Neural crest cell (in vitro differentiated cells): ENCODE results near the gene TYMP. TPM values are rescaled to one million over a fixed set of nuclear protein-coding genes. Genes with fewer than 3 reads are reported as not detected.
A peak's percentile ranks its signal among the peaks of the same experiment; 100 is the strongest.

Source experiments
- DNase-seq: peaks from one replicate; pipeline ENCODE4 v3.0.0; 2021; ENCODE audit warnings: low read depth, mixed read lengths, low spot score
- H3K27ac Mint-ChIP-seq: one replicate; pipeline ENCODE4 v1.8.0; 2021; ENCODE audit warnings: mild to moderate bottlenecking, mixed read lengths; ENCODE audit not compliant: unreplicated experiment
- H3K27me3 Mint-ChIP-seq: 2 replicates; pipeline ENCODE4 v1.8.0; 2021; ENCODE audit warnings: low read depth, mild to moderate bottlenecking, mixed read lengths
- H3K36me3 Mint-ChIP-seq: 2 replicates; pipeline ENCODE4 v1.8.0; 2021; ENCODE audit warnings: low read depth, mild to moderate bottlenecking, mixed read lengths
- H3K4me1 Mint-ChIP-seq: 2 replicates; pipeline ENCODE4 v1.8.0; 2021; ENCODE audit warnings: mixed read lengths
- H3K4me3 Mint-ChIP-seq: one replicate; pipeline ENCODE4 v1.8.0; 2021; ENCODE audit warnings: mild to moderate bottlenecking, mixed read lengths
- H3K9me3 Mint-ChIP-seq: 2 replicates; pipeline ENCODE4 v1.8.0; 2021; ENCODE audit warnings: mixed read lengths
- CTCF ChIP-seq: fragments of 200-600 bp; sonication (generic); conservative IDR thresholded peaks from 2 replicates; pipeline ENCODE4 v1.5.0; 2021; ENCODE audit warnings: antibody characterized with exemption, mild to moderate bottlenecking
- total RNA-seq: library from RNA; stranded (reverse); gene quantifications from 2 replicates; pipeline ENCODE4 v1.2.1, GENCODE V29; 2021

The TYMP gene
- total RNA-seq, 1 donor from 2014 or later: 0.86 TPM

GRCh38 chr22:50513175-50513574 lies 16.6 kb downstream of the TYMP start:
- H3K36me3 Mint-ChIP-seq: no peaks in the 10 kb centered on the region
- peaks cover 16% of the 10 kb centered on the region for H3K4me1 Mint-ChIP-seq
- H3K9me3 Mint-ChIP-seq: no peaks in the 10 kb centered on the region
- no peak for DNase-seq
- no peaks in the 10 kb centered on the region for H3K27me3 Mint-ChIP-seq
- TF ChIP-seq CTCF: no peak
- no peak overlapping the region for H3K27ac Mint-ChIP-seq
- H3K4me3 Mint-ChIP-seq: no peak overlapping the region

- Mint-ChIP-seq H3K36me3 (no peaks in the 10 kb centered on the region), H3K9me3 (no peaks in the 10 kb centered on the region), H3K4me1 (peaks cover 16% of the 10 kb centered on the region), H3K4me3 (peak overlapping the region; percentile 87), H3K27ac (peak overlapping the region; percentile 93), H3K27me3 (no peaks in the 10 kb centered on the region)
- no peak for TF ChIP-seq CTCF
- no peak for DNase-seq
Observed at GRCh38 chr22:50508897-50509296, 20.9 kb downstream of the TYMP start.

- Mint-ChIP-seq H3K4me3 (peak within 1 kb of the TSS; percentile 95), H3K27me3 (no peaks in the 10 kb centered on the region), H3K27ac (peak within 1 kb of the TSS; percentile 99), H3K9me3 (no peaks in the 10 kb centered on the region), H3K4me1 (peaks cover 16% of the 10 kb centered on the region), H3K36me3 (no peaks in the 10 kb centered on the region)
- peak; percentile 97 for DNase-seq
- TF ChIP-seq CTCF: no peak
Observed at GRCh38 chr22:50507991-50508884, 21.6 kb downstream of the TYMP start, which contains the start of gene NCAPH2. NCAPH2 (plus strand) TSS chr22:50508224; CDS start chr22:50508338, 114 bp downstream.

- DNase-seq: peak; percentile 91
- TF ChIP-seq CTCF: no peak
- Mint-ChIP-seq H3K9me3 (no peaks in the 10 kb centered on the region), H3K27ac (peak within 1 kb of the TSS; percentile 99), H3K36me3 (no peaks in the 10 kb centered on the region), H3K27me3 (no peaks in the 10 kb centered on the region), H3K4me1 (peaks cover 16% of the 10 kb centered on the region), H3K4me3 (peak within 1 kb of the TSS; percentile 95)
Observed at GRCh38 chr22:50507421-50507990, 22.3 kb downstream of the TYMP start, which contains the start of gene LMF2. LMF2 (minus strand) TSS chr22:50507702; CDS start chr22:50507675, 27 bp downstream.

- peaks cover 12% of the 10 kb centered on the region for H3K4me1 Mint-ChIP-seq
- H3K9me3 Mint-ChIP-seq: no peaks in the 10 kb centered on the region
- TF ChIP-seq CTCF: no peak
- DNase-seq: no peak
- peak overlapping the region; percentile 71 for H3K27ac Mint-ChIP-seq
- H3K4me3 Mint-ChIP-seq: peak overlapping the region; percentile 95
- no peaks in the 10 kb centered on the region for H3K27me3 Mint-ChIP-seq
- no peaks in the 10 kb centered on the region for H3K36me3 Mint-ChIP-seq
Observed at GRCh38 chr22:50506611-50507420, 23.0 kb downstream of the TYMP start.
